PC-3 (cell line): ENCODE data around the gene TOX4.

ENCODE experiments used
- EZH2 ChIP-seq: fragments of 300-600 bp; sonication (generic); IDR thresholded peaks from one replicate; pipeline ENCODE4 v1.6.1; 2017; ENCODE audit warnings: antibody characterized with exemption, mild to moderate bottlenecking, low read length; ENCODE audit not compliant: unreplicated experiment
- EZH2phosphoT487 ChIP-seq: fragments of 300-600 bp; sonication (generic); IDR thresholded peaks from 2 replicates; pipeline ENCODE4 v1.6.1; 2018; ENCODE audit warnings: mild to moderate bottlenecking, antibody characterized with exemption, low read length, borderline replicate concordance
- TF ChIP-seq, protein P1 (sequence below): fragments of 300-600 bp; sonication (generic); conservative IDR thresholded peaks from 2 replicates; pipeline ENCODE4 v1.5.1; 2017; ENCODE audit warnings: antibody characterized with exemption, low read depth, mild to moderate bottlenecking, low read length

DNA sequence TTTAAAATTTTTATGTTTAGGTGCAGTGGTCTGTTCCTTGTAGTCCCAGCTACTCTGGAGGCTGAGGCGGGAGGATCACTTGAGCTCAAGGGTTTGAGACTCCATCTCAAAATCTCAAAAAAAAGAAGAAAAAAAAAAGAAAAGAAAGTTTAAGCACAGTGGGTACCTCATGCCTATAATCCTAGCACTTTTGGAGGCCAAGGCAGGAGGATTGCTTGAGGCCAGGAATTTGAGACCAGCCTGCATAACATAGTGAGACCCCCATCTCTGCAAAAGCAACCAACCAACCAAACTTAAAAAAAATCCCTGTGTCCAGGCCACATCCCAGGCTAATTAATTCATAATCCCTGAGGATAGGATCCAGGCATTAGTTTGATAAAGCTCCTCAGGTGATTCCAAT, 52.5 kb downstream of the TOX4 start:
- TF ChIP-seq, protein P1, sequence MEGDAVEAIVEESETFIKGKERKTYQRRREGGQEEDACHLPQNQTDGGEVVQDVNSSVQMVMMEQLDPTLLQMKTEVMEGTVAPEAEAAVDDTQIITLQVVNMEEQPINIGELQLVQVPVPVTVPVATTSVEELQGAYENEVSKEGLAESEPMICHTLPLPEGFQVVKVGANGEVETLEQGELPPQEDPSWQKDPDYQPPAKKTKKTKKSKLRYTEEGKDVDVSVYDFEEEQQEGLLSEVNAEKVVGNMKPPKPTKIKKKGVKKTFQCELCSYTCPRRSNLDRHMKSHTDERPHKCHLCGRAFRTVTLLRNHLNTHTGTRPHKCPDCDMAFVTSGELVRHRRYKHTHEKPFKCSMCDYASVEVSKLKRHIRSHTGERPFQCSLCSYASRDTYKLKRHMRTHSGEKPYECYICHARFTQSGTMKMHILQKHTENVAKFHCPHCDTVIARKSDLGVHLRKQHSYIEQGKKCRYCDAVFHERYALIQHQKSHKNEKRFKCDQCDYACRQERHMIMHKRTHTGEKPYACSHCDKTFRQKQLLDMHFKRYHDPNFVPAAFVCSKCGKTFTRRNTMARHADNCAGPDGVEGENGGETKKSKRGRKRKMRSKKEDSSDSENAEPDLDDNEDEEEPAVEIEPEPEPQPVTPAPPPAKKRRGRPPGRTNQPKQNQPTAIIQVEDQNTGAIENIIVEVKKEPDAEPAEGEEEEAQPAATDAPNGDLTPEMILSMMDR = no peak
- TF ChIP-seq EZH2 (no peak), EZH2phosphoT487 (no peak)
